Ramos (cell line): ENCODE data around the gene TRIM43.
"Not testable (repeated sequence)": the region's sequence is repeated elsewhere in the genome, so short reads cannot be mapped to it uniquely, and the experiment has no call there.

ENCODE experiments used
- in situ Hi-C: fragments of 300-500 bp; cut with MboI; formaldehyde crosslinking; loops from one replicate; pipeline ENCODE4 v1.14.3; 2022; ENCODE audit warnings: low sequenced_read_pairs; ENCODE audit not compliant: unreplicated experiment

TRIM43 gene

GRCh38 chr2:95591701-95592100 lies at the start of gene TRIM43:
TRIM43 (plus strand) TSS chr2:95592001; CDS start chr2:95594024, 2,023 bp downstream.
- in situ Hi-C loops: not testable (repeated sequence)

- in situ Hi-C loops: no loop called here
Observed at GRCh38 chr2:95551055-95551568, 40.7 kb upstream of the TRIM43 start.

GRCh38 chr2:95552911-95553310 lies 38.9 kb upstream of the TRIM43 start:
- in situ Hi-C loops: no loop called here

GRCh38 chr2:95569170-95569569 lies 22.6 kb upstream of the TRIM43 start:
- in situ Hi-C loops: no loop called here

- in situ Hi-C loops: no loop called here
Observed at GRCh38 chr2:95573866-95574265, 17.9 kb upstream of the TRIM43 start.

GRCh38 chr2:95574506-95574905 lies 17.3 kb upstream of the TRIM43 start:
- in situ Hi-C loops: no loop called here

- in situ Hi-C loops: no loop called here
Observed at GRCh38 chr2:95575857-95576256, 15.9 kb upstream of the TRIM43 start.

- in situ Hi-C loops: no loop called here
Observed at GRCh38 chr2:95578539-95578938, 13.3 kb upstream of the TRIM43 start.

GRCh38 chr2:95583545-95583944 lies 8.3 kb upstream of the TRIM43 start:
- in situ Hi-C loops: not testable (repeated sequence)

- in situ Hi-C loops: not testable (repeated sequence)
Observed at GRCh38 chr2:95584321-95584720, 7.5 kb upstream of the TRIM43 start.

- in situ Hi-C loops: not testable (repeated sequence)
Observed at GRCh38 chr2:95589777-95590536, 1.8 kb upstream of the TRIM43 start.

- in situ Hi-C loops: not testable (repeated sequence)
Observed at GRCh38 chr2:95592973-95593372, 1.2 kb downstream of the TRIM43 start.

- in situ Hi-C loops: not testable (repeated sequence)
Observed at GRCh38 chr2:95595012-95595411, 3.2 kb downstream of the TRIM43 start.

- in situ Hi-C loops: not testable (repeated sequence)
Observed at GRCh38 chr2:95601301-95601700, 9.5 kb downstream of the TRIM43 start.

- in situ Hi-C loops: not testable (repeated sequence)
Observed at GRCh38 chr2:95602146-95602545, 10.3 kb downstream of the TRIM43 start.

- in situ Hi-C loops: not testable (repeated sequence)
Observed at GRCh38 chr2:95608356-95608755, 16.6 kb downstream of the TRIM43 start.

GRCh38 chr2:95609764-95610163 lies 18.0 kb downstream of the TRIM43 start:
- in situ Hi-C loops: not testable (repeated sequence)

- in situ Hi-C loops: not testable (repeated sequence)
Observed at GRCh38 chr2:95613048-95613447, 21.2 kb downstream of the TRIM43 start.

- in situ Hi-C loops: not testable (repeated sequence)
Observed at GRCh38 chr2:95622728-95623127, 30.9 kb downstream of the TRIM43 start.

- in situ Hi-C loops: not testable (repeated sequence)
Observed at GRCh38 chr2:95630987-95631386, 39.2 kb downstream of the TRIM43 start.

GRCh38 chr2:95633626-95634259 lies 41.9 kb downstream of the TRIM43 start:
- in situ Hi-C loops: not testable (repeated sequence)
